Ishikawa (cell line): ENCODE results near the gene PIP4K2B.

Experiments
- CEBPB ChIP-seq: IDR thresholded peaks from 2 replicates; pipeline ENCODE4 v1.6.1; 2012
- CREB1 ChIP-seq: IDR thresholded peaks from 2 replicates; pipeline ENCODE4 v1.6.1; 2012; ENCODE audit warnings: low read depth
- EP300 ChIP-seq: IDR thresholded peaks from 2 replicates; pipeline ENCODE4 v1.6.1; 2012; ENCODE audit warnings: borderline replicate concordance
- NFIC ChIP-seq: IDR thresholded peaks from 2 replicates; pipeline ENCODE4 v1.6.1; 2012
- RAD21 ChIP-seq: IDR thresholded peaks from 2 replicates; pipeline ENCODE4 v1.6.1; 2012; ENCODE audit warnings: low read depth
- REST ChIP-seq: IDR thresholded peaks from 2 replicates; pipeline ENCODE4 v1.6.1; 2012; ENCODE audit warnings: low read depth, mild to moderate bottlenecking
- TAF1 ChIP-seq: IDR thresholded peaks from 2 replicates; pipeline ENCODE4 v1.6.1; 2012; ENCODE audit warnings: low read depth, mild to moderate bottlenecking
- TCF12 ChIP-seq: IDR thresholded peaks from 2 replicates; pipeline ENCODE4 v1.6.1; 2012; ENCODE audit warnings: low read depth
- TEAD4 ChIP-seq: IDR thresholded peaks from 2 replicates; pipeline ENCODE4 v1.6.1; 2012
- USF1 ChIP-seq: IDR thresholded peaks from 2 replicates; pipeline ENCODE4 v1.6.1; 2012
- TF ChIP-seq, protein P1 (sequence below): IDR thresholded peaks from 2 replicates; pipeline ENCODE4 v1.6.1; 2012

DNA sequence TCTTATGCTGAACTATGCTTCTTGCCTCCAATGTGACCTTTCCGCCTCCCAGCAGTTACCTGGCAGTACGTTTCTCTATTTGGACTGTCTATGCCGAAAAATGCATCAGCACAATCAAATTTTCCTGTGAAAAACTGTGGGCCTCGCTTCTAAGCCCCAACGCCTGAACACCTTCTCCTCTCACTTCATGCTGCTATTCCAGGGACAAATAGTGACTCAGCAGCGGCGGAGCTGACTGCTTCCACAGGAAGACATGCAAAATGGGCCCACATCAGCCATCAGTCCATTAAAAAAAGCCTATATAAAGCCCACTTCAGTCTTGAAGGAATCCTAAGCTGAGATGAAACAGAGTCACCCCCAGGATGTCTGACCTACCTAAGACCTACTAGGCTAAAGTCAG is 10.5 kb upstream of the PIP4K2B start:
- TF ChIP-seq RAD21, result no peak
- no peak for TF ChIP-seq EP300
- TF ChIP-seq USF1, result no peak
- TF ChIP-seq TAF1, result no peak
- no peak for TF ChIP-seq CREB1
- TF ChIP-seq, protein P1, sequence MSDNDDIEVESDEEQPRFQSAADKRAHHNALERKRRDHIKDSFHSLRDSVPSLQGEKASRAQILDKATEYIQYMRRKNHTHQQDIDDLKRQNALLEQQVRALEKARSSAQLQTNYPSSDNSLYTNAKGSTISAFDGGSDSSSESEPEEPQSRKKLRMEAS, result no peak
- no peak for TF ChIP-seq REST
- TF ChIP-seq TEAD4, result no peak
- no peak for TF ChIP-seq TCF12
- no peak for TF ChIP-seq CEBPB
- no peak for TF ChIP-seq NFIC
